Mononuclear cell (primary cell): ENCODE measurements around the gene ZNF429. TPM values are rescaled to one million over a fixed set of nuclear protein-coding genes. Genes with fewer than 3 reads are reported as not detected.
"Not testable (repeated sequence)": the region's sequence is repeated elsewhere in the genome, so short reads cannot be mapped to it uniquely, and the experiment has no call there.

Experiments used
- H3K27me3 ChIP-seq: 2 replicates; pipeline ENCODE4 v1.6.0; 2011; ENCODE audit warnings: low read length, control low read depth; ENCODE audit not compliant: insufficient read depth
- H3K4me1 ChIP-seq: 2 replicates; pipeline ENCODE4 v1.5.1; 2011; ENCODE audit warnings: mild to moderate bottlenecking, low read length, control low read depth; ENCODE audit not compliant: insufficient read depth
- H3K4me3 ChIP-seq: 2 replicates; pipeline ENCODE4 v1.5.1; 2011; ENCODE audit warnings: mild to moderate bottlenecking, low read length, moderate library complexity
- H3K9me3 ChIP-seq: 2 replicates; pipeline ENCODE4 v1.5.1; 2011; ENCODE audit warnings: low read depth, mild to moderate bottlenecking, control low read depth, low read length
- total RNA-seq: library from RNA; depleted of rRNA; stranded (reverse); fragments of >200 nt; gene quantifications from one replicate; pipeline ENCODE4 v1.2.3, GENCODE V29; 2012

Gene ZNF429
- total RNA-seq, 1 donor, result 8.4 TPM

DNA sequence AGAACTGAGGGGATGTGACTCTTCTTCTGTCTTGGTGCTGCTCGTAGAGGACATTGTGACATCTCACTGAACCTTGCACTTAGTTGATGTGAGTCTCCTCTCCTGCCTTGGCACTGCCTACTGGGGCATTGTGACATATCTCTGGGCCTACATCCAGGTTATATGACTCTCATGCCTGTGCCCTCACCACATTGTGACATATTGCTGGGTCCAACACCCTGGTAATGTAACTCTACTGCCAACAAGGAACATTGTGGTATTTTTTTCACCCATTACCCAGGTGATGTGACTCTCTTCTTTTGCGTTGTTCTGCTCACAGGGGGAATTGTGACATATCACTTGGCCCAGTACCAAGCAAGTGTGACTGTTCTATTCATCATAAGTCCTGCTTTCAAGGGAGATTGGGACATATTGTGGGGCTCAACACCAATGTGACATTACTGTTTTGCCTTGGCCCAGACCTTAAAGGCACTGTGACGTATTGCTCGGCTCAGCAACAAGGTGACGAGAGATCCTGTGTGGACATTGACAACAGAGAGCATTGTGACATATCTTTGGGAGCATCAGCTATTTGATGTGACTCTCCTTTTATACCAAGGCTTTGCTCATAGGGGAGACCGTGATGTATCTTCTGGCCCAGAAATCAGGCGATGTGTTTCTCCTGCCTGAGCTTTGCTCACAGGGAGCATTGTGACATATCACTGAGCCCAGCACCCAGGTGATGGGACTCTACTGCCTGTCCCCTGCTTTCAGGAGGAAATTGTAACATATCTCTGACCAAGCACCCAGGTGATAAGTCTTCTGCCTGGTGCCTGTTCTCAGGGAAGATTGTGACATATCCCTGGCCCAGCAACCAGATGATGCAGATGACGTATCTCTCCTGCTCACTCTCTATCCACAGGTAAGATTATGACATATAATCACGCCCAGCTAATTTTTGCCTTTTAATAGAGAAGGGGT, 12.2 kb upstream of the ZNF429 start:
- H3K4me3 ChIP-seq, result no peak overlapping the region
- no peaks in the 10 kb centered on the region for H3K27me3 ChIP-seq

DNA sequence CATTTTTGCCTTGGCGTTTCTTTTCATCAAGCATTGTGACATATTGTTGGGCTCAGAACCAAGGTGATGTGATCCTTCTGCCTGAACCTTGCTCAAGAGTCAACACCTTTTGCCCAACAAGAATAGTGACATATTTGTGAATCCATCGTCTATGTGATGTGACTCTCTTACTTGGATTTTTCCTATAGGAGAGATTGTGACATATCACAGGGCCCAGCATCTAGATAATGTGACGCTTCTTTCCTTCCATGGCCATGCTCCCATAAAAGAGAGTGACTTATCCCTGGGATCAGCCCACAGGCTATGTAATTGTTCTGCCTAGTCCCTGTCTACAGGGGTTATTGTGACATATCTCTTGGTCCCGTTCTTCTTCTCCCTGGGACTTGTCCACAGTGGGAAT, 8.5 kb upstream of the ZNF429 start:
- Histone ChIP-seq H3K4me1 (no peaks in the 10 kb centered on the region), H3K27me3 (no peaks in the 10 kb centered on the region), H3K9me3 (no peaks in the 10 kb centered on the region), H3K4me3 (no peak overlapping the region)

More for the DNA sequence above, 12.2 kb upstream of the ZNF429 start:
- no peaks in the 10 kb centered on the region for H3K4me1 ChIP-seq
- H3K9me3 ChIP-seq, result no peaks in the 10 kb centered on the region

DNA sequence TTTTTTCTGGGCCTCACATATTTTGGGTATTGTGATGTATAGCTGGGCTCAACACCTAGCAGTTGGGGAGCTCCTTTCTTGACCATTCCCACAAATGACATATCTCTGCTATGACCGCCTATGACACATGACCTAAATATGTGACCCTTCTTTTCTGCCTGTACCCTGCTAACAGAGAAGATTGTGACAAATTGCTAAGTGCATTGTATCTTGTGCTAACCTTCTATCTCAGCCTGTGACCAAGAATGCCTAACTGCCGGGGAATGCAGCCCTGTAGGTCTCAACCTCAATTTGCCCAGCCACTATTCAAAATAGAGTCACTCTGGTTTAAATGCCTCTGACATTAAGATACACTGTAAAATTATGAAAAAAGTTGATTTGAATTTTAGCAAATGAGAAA, 6.8 kb upstream of the ZNF429 start:
- Histone ChIP-seq H3K4me1 (no peaks in the 10 kb centered on the region), H3K4me3 (no peak overlapping the region), H3K27me3 (no peaks in the 10 kb centered on the region), H3K9me3 (no peaks in the 10 kb centered on the region)

GRCh38 chr19:21508198-21508597, 2.8 kb downstream of the ZNF429 start:
- H3K4me1 ChIP-seq, result peaks cover 17% of the 10 kb centered on the region
- H3K9me3 ChIP-seq, result no peaks in the 10 kb centered on the region
- H3K27me3 ChIP-seq, result no peaks in the 10 kb centered on the region
- H3K4me3 ChIP-seq, result no peak overlapping the region

GRCh38 chr19:21511058-21511457, 5.7 kb downstream of the ZNF429 start:
- H3K27me3 ChIP-seq, H3K4me3 ChIP-seq, H3K9me3 ChIP-seq, H3K4me1 ChIP-seq: not testable (repeated sequence)

DNA sequence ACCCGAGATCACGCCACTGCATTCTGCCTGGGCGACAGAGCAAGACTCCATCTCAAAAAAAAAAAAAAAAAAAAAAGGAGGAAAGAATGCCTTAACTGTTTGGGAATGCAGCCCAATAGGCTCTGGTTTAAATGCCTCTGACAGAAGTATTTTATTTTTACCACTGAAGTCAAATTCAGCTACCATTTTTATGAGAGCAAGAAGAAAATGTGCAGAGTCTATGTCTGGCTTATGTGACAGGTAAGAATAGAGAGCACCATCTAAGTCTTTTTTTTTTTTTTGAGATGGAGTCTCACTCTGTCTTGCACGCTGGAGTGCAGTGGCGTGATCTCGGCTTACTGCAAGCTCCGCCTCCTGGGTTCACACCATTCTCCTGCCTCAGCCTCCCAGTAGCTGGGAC, 7.2 kb downstream of the ZNF429 start:
- peaks cover 18% of the 10 kb centered on the region for H3K9me3 ChIP-seq
- not testable (repeated sequence) for H3K27me3 ChIP-seq, H3K4me3 ChIP-seq, H3K4me1 ChIP-seq

DNA sequence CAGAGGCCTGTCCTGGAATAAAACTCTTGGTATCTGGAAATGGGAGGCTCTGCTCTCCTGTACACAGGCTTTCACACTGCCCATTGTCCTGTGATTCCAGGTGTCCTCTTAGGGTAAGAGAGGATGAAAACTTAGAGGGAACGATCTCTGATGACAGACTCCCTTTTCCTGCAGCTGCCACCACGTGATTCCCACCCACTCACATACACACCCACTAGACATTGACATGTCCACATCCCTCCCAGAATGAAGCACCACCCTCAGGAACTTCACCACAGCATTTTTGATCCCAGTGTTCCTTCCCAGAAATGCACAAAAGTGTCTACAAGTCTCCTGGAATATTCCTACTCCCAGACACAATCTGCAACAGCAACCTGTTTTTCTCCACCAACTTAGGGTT, 8.2 kb downstream of the ZNF429 start:
- H3K9me3 ChIP-seq, result peaks cover 29% of the 10 kb centered on the region
- H3K4me1 ChIP-seq, result no peaks in the 10 kb centered on the region
- H3K4me3 ChIP-seq, result no peak overlapping the region

GRCh38 chr19:21519488-21519887, 14.1 kb downstream of the ZNF429 start:
- Histone ChIP-seq H3K27me3 (no peaks in the 10 kb centered on the region), H3K4me1 (no peaks in the 10 kb centered on the region), H3K4me3 (no peak overlapping the region), H3K9me3 (peaks cover 79% of the 10 kb centered on the region)

More for the DNA sequence above, 8.2 kb downstream of the ZNF429 start:
- H3K27me3 ChIP-seq, result no peaks in the 10 kb centered on the region

- Histone ChIP-seq H3K4me1 (no peaks in the 10 kb centered on the region), H3K9me3 (peaks cover 52% of the 10 kb centered on the region), H3K27me3 (no peaks in the 10 kb centered on the region), H3K4me3 (no peak overlapping the region)
Measured at GRCh38 chr19:21532904-21533303, 27.5 kb downstream of the ZNF429 start.

DNA sequence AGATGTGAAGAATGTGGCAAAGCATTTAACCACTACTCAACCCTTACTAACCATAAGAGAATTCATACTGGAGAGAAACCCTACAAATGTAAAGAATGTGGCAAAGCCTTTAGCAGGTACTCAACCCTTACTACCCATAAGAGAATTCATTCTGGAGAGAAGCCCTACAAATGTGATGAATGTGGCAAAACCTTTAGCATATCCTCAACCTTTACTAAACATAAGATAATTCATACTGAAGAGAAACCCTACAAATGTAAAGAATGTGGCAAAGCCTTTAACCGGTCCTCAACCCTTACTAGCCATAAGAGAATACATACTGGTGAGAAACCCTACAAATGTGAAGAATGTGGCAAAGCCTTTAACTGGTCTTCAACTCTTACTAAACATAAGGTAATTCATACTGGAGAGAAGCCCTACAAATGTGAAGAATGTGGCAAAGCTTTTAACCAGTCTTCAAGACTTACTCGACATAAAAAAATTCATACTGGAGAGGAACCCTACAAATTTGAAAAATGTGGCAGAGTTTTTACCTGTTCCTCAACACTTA, 31.4 kb downstream of the ZNF429 start:
- peaks cover 68% of the 10 kb centered on the region for H3K9me3 ChIP-seq
- not testable (repeated sequence) for H3K4me1 ChIP-seq, H3K27me3 ChIP-seq, H3K4me3 ChIP-seq

DNA sequence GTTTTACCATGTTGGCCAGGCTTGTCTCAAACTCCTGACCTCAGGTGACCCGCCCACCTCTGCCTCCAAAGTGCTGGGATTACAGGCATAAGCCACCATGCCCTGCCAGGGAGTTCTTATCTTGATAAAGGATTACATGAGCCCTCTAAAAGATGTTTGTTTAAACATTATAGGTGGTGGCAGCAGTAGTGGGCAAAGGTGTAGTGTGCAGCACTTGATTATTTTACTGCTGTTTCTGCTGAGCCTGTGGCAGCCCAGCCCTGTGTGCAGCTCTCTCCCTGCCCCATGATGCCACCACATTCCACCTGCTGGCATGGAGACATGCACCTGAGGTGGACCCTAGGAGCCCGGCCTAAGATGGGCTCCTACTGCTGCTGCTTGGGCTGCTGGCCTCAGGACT, 54.0 kb downstream of the ZNF429 start:
- no peaks in the 10 kb centered on the region for H3K4me1 ChIP-seq
- no peaks in the 10 kb centered on the region for H3K27me3 ChIP-seq
- no peaks in the 10 kb centered on the region for H3K9me3 ChIP-seq
- no peak overlapping the region for H3K4me3 ChIP-seq

DNA sequence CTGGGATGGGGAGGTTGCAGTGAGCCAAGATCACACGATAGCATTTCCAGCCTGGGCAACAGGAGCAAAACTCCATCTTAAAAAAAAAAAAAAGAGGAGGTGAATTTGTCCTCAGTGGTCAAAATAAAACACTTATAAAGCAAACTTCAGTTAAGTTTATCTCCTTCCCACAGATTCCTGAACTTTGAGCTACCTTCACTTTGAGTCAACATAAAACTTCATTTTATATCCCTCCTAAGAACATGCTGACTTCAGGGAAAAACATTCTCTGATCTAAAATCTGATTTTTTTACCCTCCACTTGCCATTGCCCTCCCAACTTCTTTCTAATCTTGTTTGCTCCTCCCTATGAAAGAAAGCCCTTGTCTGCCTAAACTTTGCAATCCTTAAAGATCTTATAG, 59.0 kb downstream of the ZNF429 start:
- no peaks in the 10 kb centered on the region for H3K27me3 ChIP-seq
- H3K9me3 ChIP-seq, result no peaks in the 10 kb centered on the region
- no peaks in the 10 kb centered on the region for H3K4me1 ChIP-seq
- no peak overlapping the region for H3K4me3 ChIP-seq

DNA sequence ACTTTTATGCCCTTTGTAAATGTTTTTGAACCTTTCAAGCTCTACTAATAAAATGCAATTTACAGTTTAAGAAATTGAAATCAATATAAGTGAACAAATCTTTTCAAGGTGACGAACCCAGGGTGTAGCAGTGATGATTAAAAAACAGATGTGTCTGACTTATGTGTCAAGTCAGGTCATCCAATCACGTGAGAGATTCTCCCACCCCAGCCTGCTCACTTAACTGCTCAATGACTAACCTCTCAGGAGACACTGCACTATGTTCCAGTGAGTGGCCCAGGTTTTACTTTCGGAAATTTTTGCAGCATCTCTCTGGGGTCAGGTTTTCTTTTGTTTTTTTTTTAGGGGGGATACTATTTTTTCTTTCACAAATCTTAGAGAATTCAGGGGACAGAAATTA, 60.7 kb downstream of the ZNF429 start:
- Histone ChIP-seq H3K4me1 (no peaks in the 10 kb centered on the region), H3K9me3 (peaks cover 10% of the 10 kb centered on the region), H3K4me3 (no peak overlapping the region), H3K27me3 (no peaks in the 10 kb centered on the region)

DNA sequence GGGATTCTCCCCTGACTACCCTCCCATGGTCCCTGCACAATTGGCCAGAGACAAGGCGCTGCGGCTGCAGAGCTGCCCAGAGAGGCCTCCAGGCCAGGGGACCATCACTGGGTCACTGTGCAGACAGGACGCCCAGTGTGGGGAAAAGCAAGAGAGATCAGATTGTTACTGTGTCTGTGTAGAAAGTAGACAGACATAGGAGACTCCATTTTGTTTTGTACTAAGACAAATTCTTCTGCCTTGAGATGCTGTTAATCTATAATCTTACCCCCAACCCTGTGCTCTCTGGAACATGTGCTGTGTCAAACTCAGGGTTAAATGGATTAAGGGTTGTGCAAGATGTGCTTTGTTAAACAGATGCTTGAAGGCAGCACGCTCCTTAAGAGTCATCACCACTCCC, 62.4 kb downstream of the ZNF429 start:
- H3K4me3 ChIP-seq, result peak overlapping the region; percentile 48
- H3K27me3 ChIP-seq, H3K4me1 ChIP-seq: not testable (repeated sequence)
- peaks cover 26% of the 10 kb centered on the region for H3K9me3 ChIP-seq

- Histone ChIP-seq H3K4me1 (no peaks in the 10 kb centered on the region), H3K27me3 (no peaks in the 10 kb centered on the region), H3K4me3 (peak overlapping the region; percentile 47), H3K9me3 (peaks cover 27% of the 10 kb centered on the region)
Measured at GRCh38 chr19:21568816-21569493, 63.6 kb downstream of the ZNF429 start.
